K562 (cell line): ENCODE measurements around the gene RGS9. TPM values are rescaled to one million over a fixed set of nuclear protein-coding genes. Genes with fewer than 3 reads are reported as not detected.
A peak's percentile ranks its signal among the peaks of the same experiment; 100 is the strongest.

ENCODE experiments used
- ATF7 ChIP-seq: fragments of 450-650 bp; IDR thresholded peaks from 2 replicates; pipeline ENCODE4 v1.7.1; 2014; ENCODE audit warnings: mild to moderate bottlenecking, moderate library complexity
- DNMT1 ChIP-seq: fragments of 450-650 bp; IDR thresholded peaks from 2 replicates; pipeline ENCODE4 v1.6.1; 2016; ENCODE audit warnings: antibody characterized with exemption, mild to moderate bottlenecking
- E2F1 ChIP-seq: sonication (generic); formaldehyde crosslinking; IDR thresholded peaks from 2 replicates; pipeline ENCODE4 v1.8.1; 2023; ENCODE audit warnings: mild to moderate bottlenecking, missing genetic modification reagents, moderate library complexity
- ETS2 ChIP-seq: IDR thresholded peaks from 2 replicates; pipeline ENCODE4 v1.6.1; 2016; ENCODE audit warnings: borderline replicate concordance, missing genetic modification characterization, mild to moderate bottlenecking, moderate library complexity, missing compliant biosample characterization; ENCODE audit not compliant: poor library complexity, severe bottlenecking
- ETV1 ChIP-seq: fragments of 450-650 bp; conservative IDR thresholded peaks from 2 replicates; pipeline ENCODE4 v1.6.1; 2016; ENCODE audit warnings: missing genetic modification characterization, control low read depth, low read depth, missing compliant biosample characterization
- KLF6 ChIP-seq: fragments of 250-450 bp; sonication (Bioruptor Pico); IDR thresholded peaks from 2 replicates; pipeline ENCODE4 v1.4.0; 2020; ENCODE audit warnings: mild to moderate bottlenecking, moderate library complexity, borderline replicate concordance
- NR2C2 ChIP-seq, 2 experiments: fragments of 200-800 bp in 1 of 2; sonication (Bioruptor generic) in 1 of 2; sonication (generic) in 1 of 2; formaldehyde crosslinking in 1 of 2; IDR thresholded peaks; 2 replicates each; pipeline versions ENCODE4 v1.6.1 to v1.8.0; 2016 to 2022; ENCODE audit warnings: mild to moderate bottlenecking in 1 of 2, missing compliant biosample characterization in 1 of 2, missing genetic modification characterization in 1 of 2, missing genetic modification reagents in 1 of 2
- POU5F1 ChIP-seq: fragments of 150-350 bp; IDR thresholded peaks from 2 replicates; pipeline ENCODE4 v1.6.1; 2014; ENCODE audit warnings: borderline replicate concordance, low read length, low read depth, mild to moderate bottlenecking; ENCODE audit not compliant: partially characterized antibody
- SNRNP70 ChIP-seq: fragments of 200-400 bp; formaldehyde crosslinking; optimal IDR thresholded peaks from 2 replicates; pipeline ENCODE3; 2017; ENCODE audit warnings: low read depth, low read length
- SRSF1 ChIP-seq: fragments of 200-400 bp; formaldehyde crosslinking; IDR thresholded peaks from 2 replicates; pipeline ENCODE4 v1.6.1; 2017; ENCODE audit warnings: mild to moderate bottlenecking, low read depth, low read length, moderate library complexity
- TAF1 ChIP-seq: IDR thresholded peaks from 2 replicates; pipeline ENCODE4 v1.6.1; 2011; ENCODE audit warnings: mild to moderate bottlenecking, low read length, moderate library complexity; ENCODE audit not compliant: insufficient read depth, control insufficient read depth, severe bottlenecking; ENCODE audit errors: extremely low read depth
- TEAD4 ChIP-seq, 2 experiments: sonication (generic) in 1 of 2; formaldehyde crosslinking in 1 of 2; IDR thresholded peaks; 2 replicates each; pipeline versions ENCODE4 v1.6.1 to v1.8.0; 2012 to 2022; ENCODE audit warnings: borderline replicate concordance in 1 of 2, inconsistent platforms in 1 of 2, low read length in 1 of 2, mild to moderate bottlenecking in 1 of 2, missing genetic modification reagents in 1 of 2
- ZNF407 ChIP-seq: fragments of 450-650 bp; IDR thresholded peaks from 2 replicates; pipeline ENCODE4 v1.6.1; 2016; ENCODE audit warnings: low read depth
- ZNF639 ChIP-seq, 2 experiments: fragments of 200-800 bp in 1 of 2; sonication (Bioruptor generic) in 1 of 2; sonication (generic) in 1 of 2; formaldehyde crosslinking in 1 of 2; IDR thresholded peaks in 1 of 2; conservative IDR thresholded peaks in 1 of 2; 2 replicates each; pipeline versions ENCODE4 v1.5.0 to v1.6.1; 2016 to 2020; ENCODE audit warnings: missing compliant biosample characterization in 1 of 2, missing genetic modification characterization in 1 of 2, missing genetic modification reagents in 1 of 2
- polyA plus RNA-seq, 8 experiments: library from polyadenylated mRNA; depleted of rRNA in 4 of 8; stranded (reverse) in 5 of 8; unstranded in 3 of 8; fragments of >200 nt; fragmentation: Nextera tagmentation in 2 of 8; fragmentation: Illumina TruSeq in 1 of 8; extraction: Ambion mirVana in 2 of 8; extraction: Trizol in 1 of 8; gene quantifications; 2 replicates each; pipeline versions ENCODE4 v1.2.1 to v1.2.3, GENCODE V29; 2011 to 2014; ENCODE audit warnings: inconsistent platforms in 1 of 8, missing spikeins in 1 of 8
- total RNA-seq, 7 experiments: library from RNA; depleted of rRNA in 6 of 7; stranded (reverse); fragments of >200 nt in 6 of 7; fragmentation: Illumina TruSeq in 2 of 7; extraction: Trizol in 2 of 7; gene quantifications; 2 replicates each; pipeline versions ENCODE4 v1.2.1 to v1.2.3, GENCODE V29; 2011 to 2021; ENCODE audit warnings: low replicate concordance in 1 of 7

RGS9 gene
- total and polyA plus RNA-seq, 9 of the 15 experiments (the other 6 are each of a cell fraction or from before 2014, with no cell fraction given), result 0.18 to 1.4 (median 0.55) TPM

- TF ChIP-seq TAF1, result peak; percentile 66
- no peak for TF ChIP-seq SNRNP70
- TF ChIP-seq TEAD4 (IDR thresholded peaks at IDR 0.05; ENCODE audit: low read length), result peak; percentile 89
- TF ChIP-seq TEAD4 (CRISPR knock-in tag; IDR thresholded peaks at IDR 0.05; ENCODE audit: borderline replicate concordance), result no peak
- TF ChIP-seq ATF7, result peak; percentile 84
- TF ChIP-seq NR2C2 (CRISPR knock-in tag; IDR thresholded peaks at IDR 0.05), result peak; percentile 49; the same call in 1 of the 2 replicates
- TF ChIP-seq NR2C2 (tag; IDR thresholded peaks at IDR 0.05), result peak; percentile 65; the same call in 1 of the 2 replicates
- no peak for TF ChIP-seq ZNF407
- TF ChIP-seq KLF6, result no peak
- TF ChIP-seq POU5F1, result no peak
- TF ChIP-seq DNMT1, result no peak
- no peak for TF ChIP-seq ETS2
- TF ChIP-seq E2F1 (CRISPR knock-in tag), result no peak
- TF ChIP-seq ETV1 (tag), result peak; percentile 85
- no peak for TF ChIP-seq SRSF1
- TF ChIP-seq ZNF639 (CRISPR knock-in tag; conservative IDR thresholded peaks at IDR 0.05 in 1 of 2, IDR thresholded peaks at IDR 0.05 in 1 of 2), result peak in 1 of 2 experiments; percentile 70; a peak in 1 of 4 replicates
Observed at GRCh38 chr17:65173284-65173793, 36.2 kb downstream of the RGS9 start (continued).
